ENCODE data around the gene HLX.

DNA sequence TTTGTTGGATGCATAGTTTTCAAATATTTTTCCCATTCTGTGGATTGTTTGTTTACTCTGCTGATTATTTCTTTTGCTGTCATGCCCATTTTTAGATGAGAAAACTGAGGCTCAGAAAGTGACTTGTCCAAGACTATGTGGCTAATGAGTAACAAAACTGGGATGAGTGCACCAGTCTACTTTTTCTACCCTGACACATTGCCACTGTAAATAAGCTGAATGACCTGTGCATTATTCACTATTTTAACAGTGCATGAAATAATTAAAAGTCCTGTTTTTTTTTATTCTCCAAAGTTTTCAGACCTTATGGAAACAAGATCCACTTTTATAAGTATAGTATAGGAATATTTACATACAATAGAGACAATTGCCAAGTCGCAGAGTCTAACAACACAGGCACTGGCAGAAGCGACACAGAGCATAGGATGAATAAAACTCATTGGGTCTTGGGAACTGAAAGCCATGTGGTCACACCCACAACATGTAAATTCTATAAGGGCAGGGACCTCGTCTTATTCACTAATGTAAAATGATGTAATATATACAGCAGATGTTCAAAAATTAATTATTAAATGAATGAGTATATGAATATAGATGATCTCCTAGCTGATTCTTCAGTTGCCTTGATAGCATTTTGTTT is 45.2 kb downstream of the HLX start:
- TF ChIP-seq, protein P1, sequence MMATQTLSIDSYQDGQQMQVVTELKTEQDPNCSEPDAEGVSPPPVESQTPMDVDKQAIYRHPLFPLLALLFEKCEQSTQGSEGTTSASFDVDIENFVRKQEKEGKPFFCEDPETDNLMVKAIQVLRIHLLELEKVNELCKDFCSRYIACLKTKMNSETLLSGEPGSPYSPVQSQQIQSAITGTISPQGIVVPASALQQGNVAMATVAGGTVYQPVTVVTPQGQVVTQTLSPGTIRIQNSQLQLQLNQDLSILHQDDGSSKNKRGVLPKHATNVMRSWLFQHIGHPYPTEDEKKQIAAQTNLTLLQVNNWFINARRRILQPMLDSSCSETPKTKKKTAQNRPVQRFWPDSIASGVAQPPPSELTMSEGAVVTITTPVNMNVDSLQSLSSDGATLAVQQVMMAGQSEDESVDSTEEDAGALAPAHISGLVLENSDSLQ (IDR thresholded peaks at IDR 0.05): no peak
- TF ChIP-seq HDGF (IDR thresholded peaks at IDR 0.05; ENCODE audit: borderline replicate concordance) (no peak), FOXA1 (IDR thresholded peaks at IDR 0.05) (no peak)
